ENCODE results near the gene RYK.
"Not testable (repeated sequence)": the region's sequence is repeated elsewhere in the genome, so short reads cannot be mapped to it uniquely, and the experiment has no call there.

RYK gene

GRCh38 chr3:134214239-134214638 lies 36.4 kb downstream of the RYK start:
- DNase-seq = no peak

DNA sequence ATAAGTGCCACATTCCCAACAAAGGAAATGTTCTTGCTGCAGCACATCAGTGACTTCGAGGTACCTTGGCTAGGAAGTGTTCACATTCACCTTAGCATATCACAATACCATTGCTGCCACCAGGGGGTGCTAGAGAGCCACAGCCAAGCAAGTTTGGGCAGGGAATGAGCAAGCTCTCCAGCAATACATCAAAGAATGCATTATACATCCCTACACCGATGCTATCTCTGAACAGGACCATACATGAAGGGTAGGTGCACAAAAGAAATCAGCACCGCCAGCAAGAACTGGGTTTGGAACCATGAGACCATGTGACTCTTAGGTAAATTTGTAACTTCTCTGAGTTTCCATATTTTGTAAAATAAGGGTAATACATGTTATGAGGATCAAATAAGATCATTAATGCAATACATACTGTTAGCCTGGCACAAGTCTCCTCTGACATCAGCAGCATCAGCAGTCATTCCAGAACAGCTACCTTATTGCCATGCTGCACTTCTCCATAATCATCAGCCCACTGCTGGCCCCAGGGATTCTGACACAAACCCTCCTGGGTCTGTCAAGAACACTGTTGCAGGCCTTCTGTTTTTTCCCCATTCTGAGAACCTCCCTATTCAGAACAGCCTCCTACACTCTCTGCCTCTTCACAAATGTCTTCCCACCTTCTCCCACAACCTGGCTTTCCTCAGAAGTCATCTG lies 37.5 kb downstream of the RYK start:
- peak; percentile 65 for DNase-seq

GRCh38 chr3:134211797-134212196 lies 38.9 kb downstream of the RYK start:
- no peak for DNase-seq

DNA sequence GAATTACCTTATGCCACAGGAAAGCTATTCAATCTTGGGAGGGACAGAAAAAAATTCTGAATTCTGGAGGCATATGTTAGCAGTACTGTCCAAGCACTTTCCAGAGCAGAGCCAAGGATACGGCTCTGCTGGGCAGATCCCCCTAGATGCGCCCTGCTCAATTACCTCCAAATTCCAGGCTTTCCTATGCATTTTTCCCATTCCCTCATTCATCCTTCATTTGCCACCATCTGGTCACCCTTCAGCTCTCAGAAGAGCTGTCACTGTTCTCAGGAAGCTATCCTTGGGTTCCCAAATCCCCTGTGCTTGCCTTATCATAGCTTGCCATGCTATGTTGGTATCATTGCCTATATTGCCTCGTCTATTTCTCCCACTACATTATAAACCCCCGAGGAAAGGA lies 45.2 kb downstream of the RYK start:
- DNase-seq = no peak

DNA sequence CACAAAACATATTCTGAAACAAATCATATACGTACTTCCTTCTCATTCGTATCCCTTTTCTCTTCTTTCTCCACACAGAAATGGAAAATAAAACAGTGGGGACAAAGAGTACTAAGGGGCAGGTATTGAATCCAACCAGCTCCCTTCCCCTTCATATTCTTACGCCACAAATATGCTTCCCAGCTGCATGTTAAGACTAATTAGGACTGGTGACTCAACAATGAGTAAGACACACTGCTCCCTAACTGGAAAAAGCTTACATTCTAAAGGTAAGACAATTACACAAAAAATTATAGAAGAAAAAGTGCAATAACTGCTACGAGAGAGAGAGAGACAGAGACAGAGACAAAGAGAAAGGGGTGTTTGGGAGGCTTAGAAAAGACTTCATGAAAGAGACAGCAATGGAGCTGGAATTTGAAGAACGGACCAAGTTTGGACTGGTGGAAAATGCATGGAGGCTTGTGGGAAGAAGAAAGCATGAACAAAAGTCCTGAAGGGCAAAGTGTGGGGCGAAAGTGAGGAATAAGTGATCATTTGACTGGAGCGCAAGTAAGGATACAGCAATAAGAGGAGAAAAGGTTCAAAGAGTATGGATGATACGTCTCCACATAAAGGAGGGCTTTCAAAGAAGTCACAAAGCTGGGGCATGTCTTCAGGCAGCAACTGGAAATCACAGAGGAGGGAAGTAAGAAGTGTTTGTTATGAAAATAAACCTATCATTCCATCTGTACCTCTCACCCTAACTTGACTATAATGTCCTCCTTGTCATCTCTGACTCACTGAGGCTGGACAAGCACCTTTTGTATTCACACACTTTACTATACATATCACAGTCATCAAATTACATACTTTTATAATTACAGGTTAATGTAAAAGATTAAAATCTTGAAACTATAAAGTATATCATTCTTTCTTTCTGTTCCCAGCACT lies 49.2 kb downstream of the RYK start:
- no peak for DNase-seq

- not testable (repeated sequence) for DNase-seq
These were observed 50.8 kb downstream of the RYK start for GRCh38 chr3:134199880-134200279.

DNA sequence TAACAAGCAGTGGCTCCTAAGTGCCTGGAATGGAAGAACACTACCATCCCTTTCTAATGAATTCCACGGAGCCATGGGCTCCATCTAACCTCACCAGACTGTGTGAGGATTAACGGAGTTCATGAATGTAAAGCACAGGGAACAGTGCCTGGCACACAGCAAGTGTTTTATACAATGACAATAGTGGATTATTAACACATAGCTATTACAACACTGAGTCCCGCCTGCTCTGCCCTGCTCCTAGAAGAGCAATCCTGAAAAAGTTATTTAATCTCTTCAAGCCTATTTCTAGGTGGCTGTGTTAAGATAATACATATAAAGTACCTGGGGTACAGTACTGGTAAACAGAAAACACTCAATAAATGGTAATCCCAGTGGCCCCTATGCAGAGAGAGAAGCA lies 51.4 kb downstream of the RYK start:
- no peak for DNase-seq

DNA sequence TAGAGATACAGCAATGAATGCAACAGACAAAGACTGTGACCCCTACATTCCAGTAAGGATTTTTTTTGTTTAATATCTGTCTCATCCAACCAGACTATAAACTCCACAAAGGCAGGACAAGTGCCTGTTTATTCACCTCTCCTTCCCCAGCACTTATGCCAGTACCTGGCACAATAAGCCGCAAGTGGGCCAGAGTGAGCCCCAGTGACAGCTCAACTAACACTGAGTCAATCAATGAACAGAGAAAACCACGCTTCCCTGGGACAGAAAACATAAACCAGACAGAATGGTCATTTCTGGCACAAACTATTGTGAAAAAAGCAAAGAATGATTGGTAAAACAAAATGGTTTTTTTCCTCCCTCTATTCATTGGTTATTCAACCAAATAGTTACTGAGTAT lies 52.2 kb downstream of the RYK start:
- no peak for DNase-seq

- no peak for DNase-seq
These were observed 52.9 kb downstream of the RYK start for GRCh38 chr3:134197681-134198261.

DNA sequence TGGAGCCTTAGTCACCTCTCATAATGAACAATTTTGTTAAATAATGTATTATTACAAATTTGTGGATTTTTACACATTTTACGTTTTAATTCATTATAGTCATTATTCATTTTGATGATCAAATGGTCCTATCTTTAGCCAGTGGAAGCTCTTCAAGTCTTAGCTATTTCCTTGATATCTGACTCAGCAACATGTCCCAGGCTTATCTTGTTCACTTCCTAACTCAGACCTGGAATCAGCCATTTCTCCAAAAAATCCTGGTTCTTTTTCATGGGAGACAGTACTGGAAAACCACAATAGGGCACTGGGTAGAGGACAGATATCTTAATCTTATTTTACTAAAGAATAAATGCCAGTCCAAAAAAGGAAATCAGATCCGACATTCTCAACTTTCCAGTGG lies 56.4 kb downstream of the RYK start:
- no peak for DNase-seq

DNA sequence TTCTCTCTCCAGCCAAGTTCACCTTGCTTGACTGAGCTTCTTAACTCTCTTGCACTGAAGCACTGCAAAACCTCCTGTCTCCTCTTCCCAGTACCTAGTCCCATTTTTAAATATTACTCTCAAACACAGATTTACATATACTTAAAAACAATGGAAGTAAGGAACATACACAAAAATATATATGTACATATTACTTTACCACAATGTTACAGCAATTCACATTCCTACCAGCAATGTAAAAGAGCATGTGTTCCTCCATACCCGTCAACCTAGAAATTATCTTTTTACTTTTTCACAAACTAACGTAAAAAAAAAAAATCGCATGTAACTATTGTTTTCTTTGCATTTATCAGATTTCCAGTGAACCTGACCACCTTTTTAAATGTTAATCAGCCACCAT lies 60.4 kb downstream of the RYK start:
- DNase-seq = no peak

- no peak for DNase-seq
These were observed 60.8 kb downstream of the RYK start for GRCh38 chr3:134189849-134190248.

DNA sequence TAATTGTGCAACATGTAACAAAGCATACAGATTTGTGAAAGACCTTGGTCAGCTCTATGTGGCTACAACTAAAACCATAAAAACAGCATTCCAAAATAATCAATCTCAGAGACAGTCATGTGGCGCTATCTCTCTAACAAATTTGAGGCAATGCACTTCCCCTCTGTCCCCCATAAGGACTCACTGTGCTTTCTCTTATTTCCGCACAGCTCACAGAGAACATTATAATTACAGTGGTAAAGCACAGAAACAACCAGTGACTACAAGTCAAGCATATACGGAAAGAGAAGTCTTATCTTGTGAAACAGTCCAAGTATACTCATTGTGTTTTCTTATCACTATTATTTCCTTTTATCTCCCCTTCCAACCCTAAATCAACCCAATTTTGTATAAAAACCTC lies 64.3 kb downstream of the RYK start:
- no peak for DNase-seq

GRCh38 chr3:134180761-134181160 lies 69.9 kb downstream of the RYK start:
- no peak for DNase-seq

- no peak for DNase-seq
These were observed 71.2 kb downstream of the RYK start for GRCh38 chr3:134179508-134179907.

GRCh38 chr3:134163096-134163495 lies 87.6 kb downstream of the RYK start:
- no peak for DNase-seq

DNA sequence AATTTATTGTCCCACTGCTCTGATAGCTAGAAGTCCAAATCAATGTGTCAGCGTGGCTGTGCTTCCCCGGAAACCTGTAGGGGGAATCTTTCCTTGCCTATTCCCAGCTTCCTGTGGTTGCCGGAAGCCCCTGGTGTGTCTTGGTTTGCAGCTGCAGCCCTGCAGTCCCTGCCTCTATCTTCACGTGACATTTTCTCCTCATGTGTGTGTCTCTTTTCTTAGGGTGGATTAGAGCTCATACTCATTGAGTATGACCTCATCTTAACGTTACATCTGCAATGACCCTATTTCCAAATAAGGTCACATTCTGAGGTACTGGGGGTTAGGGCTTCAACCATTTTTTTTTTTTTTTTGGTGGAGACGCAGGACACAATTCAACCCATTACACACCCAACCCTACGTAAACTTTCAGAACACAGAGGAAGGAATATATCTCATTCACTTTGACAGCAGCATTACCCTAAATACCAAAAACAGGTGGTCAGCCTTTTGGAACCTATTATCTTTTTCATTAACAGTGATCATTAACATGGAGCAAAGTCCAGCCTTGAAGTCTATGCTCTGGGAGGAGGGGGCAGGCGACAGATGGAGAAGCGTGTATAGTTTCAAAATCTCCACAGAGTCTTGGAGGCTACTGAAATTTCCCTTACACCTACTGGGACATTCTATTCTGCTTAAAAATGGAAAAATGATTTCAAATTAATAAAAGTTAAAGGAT lies 88.6 kb downstream of the RYK start:
- no peak for DNase-seq

- DNase-seq = no peak
These were observed 95.2 kb downstream of the RYK start for GRCh38 chr3:134155446-134155845.

DNA sequence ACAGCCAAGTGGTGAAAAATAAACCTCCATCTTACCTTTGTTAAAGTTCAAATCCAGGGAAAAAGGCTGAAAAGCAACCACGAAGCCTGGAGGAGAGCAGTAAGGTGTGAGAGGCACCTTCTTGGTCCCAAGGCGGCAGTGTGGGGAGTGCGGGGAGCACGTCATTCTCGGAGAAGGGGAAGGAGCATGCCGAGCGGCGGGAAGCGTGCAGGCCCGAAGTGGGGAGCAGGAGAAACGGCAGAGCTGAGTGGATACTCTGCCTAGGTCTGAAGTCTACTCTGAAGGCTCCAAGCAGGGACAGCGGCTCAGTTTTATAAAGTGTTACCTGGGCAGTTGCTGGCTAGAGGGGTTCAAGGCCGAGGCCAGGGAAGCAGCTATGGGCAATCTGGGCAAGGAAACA lies 96.9 kb downstream of the RYK start:
- DNase-seq = no peak

- no peak for DNase-seq
These were observed 100.2 kb downstream of the RYK start for GRCh38 chr3:134150476-134150875.

DNA sequence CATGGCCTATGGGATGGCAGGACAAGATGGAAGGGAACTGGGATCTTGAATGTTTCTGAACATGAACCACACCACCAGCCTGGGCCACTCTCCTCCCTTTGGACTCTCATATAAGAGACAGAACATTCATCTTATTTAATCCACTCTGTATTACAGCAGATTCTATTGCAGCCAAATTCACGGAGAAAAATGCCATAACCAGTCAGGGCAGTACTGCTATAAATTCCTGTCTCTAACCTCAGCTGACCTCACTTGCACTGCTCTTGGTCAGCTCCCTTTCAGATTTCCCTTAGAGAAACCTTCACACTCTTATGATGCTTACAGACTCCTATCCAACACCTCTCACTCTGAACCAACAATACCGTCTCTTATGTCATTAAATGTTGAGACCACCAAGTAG lies 101.4 kb downstream of the RYK start:
- no peak for DNase-seq

DNA sequence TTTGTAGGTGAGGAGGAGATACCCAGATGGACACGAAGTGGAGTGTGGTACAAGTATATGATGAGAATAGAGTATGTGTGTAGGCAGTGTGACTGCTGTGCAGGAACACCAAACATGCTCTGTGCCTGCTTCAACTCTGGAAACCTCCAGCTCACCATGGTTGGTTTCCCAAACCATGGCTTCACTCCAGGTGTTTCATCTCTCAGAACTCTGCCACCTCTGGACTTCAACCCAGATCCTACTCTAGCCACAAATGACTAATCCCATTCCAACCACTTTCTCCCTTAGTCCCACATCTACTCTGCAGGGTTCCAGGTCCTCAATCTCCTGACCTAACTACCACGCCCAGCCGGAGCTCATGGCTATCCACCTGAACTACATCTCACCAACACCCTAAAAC lies 102.1 kb downstream of the RYK start:
- DNase-seq = no peak

GRCh38 chr3:134147411-134147810 lies 103.2 kb downstream of the RYK start:
- DNase-seq = no peak

Data from CD4-positive, alpha-beta T cell treated with Interferon gamma for 1 hour (primary cell).